Neural progenitor cell (in vitro differentiated cells): ENCODE results near the gene ZNF524. TPM values are rescaled to one million over a fixed set of nuclear protein-coding genes. Genes with fewer than 3 reads are reported as not detected.

Experiments used
- DNase-seq: peaks from one replicate; pipeline ENCODE4 v3.0.0-alpha.2; 2016; ENCODE audit warnings: low spot score
- H2AFZ ChIP-seq: fragments of 200-600 bp; sonication (generic); replicated peaks from 2 replicates; pipeline ENCODE4 v1.6.1; 2016; ENCODE audit warnings: antibody characterized with exemption
- H3F3A ChIP-seq: fragments of 200-600 bp; sonication (generic); 2 replicates; pipeline ENCODE4 v1.6.1; 2016; ENCODE audit warnings: antibody characterized with exemption, low read depth
- H3K27ac ChIP-seq: fragments of 200-600 bp; sonication (generic); 2 replicates; pipeline ENCODE4 v1.5.1; 2016; ENCODE audit warnings: mild to moderate bottlenecking
- H3K27me3 ChIP-seq: fragments of 200-600 bp; sonication (generic); 2 replicates; pipeline ENCODE4 v1.6.1; 2016; ENCODE audit warnings: mild to moderate bottlenecking, moderate library complexity
- H3K36me3 ChIP-seq: fragments of 200-600 bp; sonication (generic); 2 replicates; pipeline ENCODE4 v1.5.1; 2016
- H3K4me1 ChIP-seq: fragments of 200-600 bp; sonication (generic); 2 replicates; pipeline ENCODE4 v1.6.1; 2016; ENCODE audit warnings: mixed run types
- H3K4me2 ChIP-seq: fragments of 200-600 bp; sonication (generic); 2 replicates; pipeline ENCODE4 v1.6.1; 2016
- H3K4me3 ChIP-seq: fragments of 200-600 bp; sonication (generic); 2 replicates; pipeline ENCODE4 v1.5.1; 2016
- H3K79me2 ChIP-seq: fragments of 200-600 bp; sonication (generic); 2 replicates; pipeline ENCODE4 v1.6.1; 2016; ENCODE audit warnings: low read depth
- H3K9ac ChIP-seq: fragments of 200-600 bp; sonication (generic); 2 replicates; pipeline ENCODE4 v1.6.1; 2016
- H3K9me3 ChIP-seq: fragments of 200-600 bp; sonication (generic); 2 replicates; pipeline ENCODE4 v1.5.1; 2016; ENCODE audit warnings: low read depth
- H4K20me1 ChIP-seq: fragments of 200-600 bp; sonication (generic); 2 replicates; pipeline ENCODE4 v1.6.1; 2016; ENCODE audit warnings: low read depth
- H3K27ac Mint-ChIP-seq: 3 replicates; pipeline ENCODE4 v1.8.0; 2021; ENCODE audit warnings: mixed read lengths
- H3K27me3 Mint-ChIP-seq: 2 replicates; pipeline ENCODE4 v1.8.0; 2022; ENCODE audit warnings: low read depth, mild to moderate bottlenecking, inconsistent platforms, moderate library complexity, mixed read lengths; ENCODE audit not compliant: insufficient read depth
- H3K36me3 Mint-ChIP-seq: 3 replicates; pipeline ENCODE4 v1.8.0; 2021; ENCODE audit warnings: mixed read lengths
- H3K4me1 Mint-ChIP-seq: 3 replicates; pipeline ENCODE4 v1.8.0; 2021; ENCODE audit warnings: mixed read lengths
- H3K4me3 Mint-ChIP-seq: 3 replicates; pipeline ENCODE4 v1.8.0; 2021; ENCODE audit warnings: mild to moderate bottlenecking, moderate library complexity, mixed read lengths
- H3K9me3 Mint-ChIP-seq: 3 replicates; pipeline ENCODE4 v1.8.0; 2020; ENCODE audit warnings: mixed read lengths
- EZH2 ChIP-seq: fragments of 200-600 bp; sonication (generic); IDR thresholded peaks from 2 replicates; pipeline ENCODE4 v1.6.1; 2017; ENCODE audit warnings: antibody characterized with exemption, mild to moderate bottlenecking, moderate library complexity
- EZH2phosphoT487 ChIP-seq: fragments of 200-600 bp; sonication (generic); IDR thresholded peaks from 2 replicates; pipeline ENCODE4 v1.6.1; 2017; ENCODE audit warnings: antibody characterized with exemption
- total RNA-seq: library from RNA; depleted of rRNA; stranded (reverse); fragments of >200 nt; gene quantifications from 2 replicates; pipeline ENCODE4 v1.2.3, GENCODE V29; 2015; ENCODE audit warnings: low replicate concordance
- TF ChIP-seq, protein P1 (sequence below): fragments of 200-600 bp; sonication (generic); IDR thresholded peaks from 2 replicates; pipeline ENCODE4 v1.5.1; 2017; ENCODE audit warnings: antibody characterized with exemption, mild to moderate bottlenecking

Gene ZNF524
- total RNA-seq, 1 donor from 2014 or later: 3.2 TPM

DNA sequence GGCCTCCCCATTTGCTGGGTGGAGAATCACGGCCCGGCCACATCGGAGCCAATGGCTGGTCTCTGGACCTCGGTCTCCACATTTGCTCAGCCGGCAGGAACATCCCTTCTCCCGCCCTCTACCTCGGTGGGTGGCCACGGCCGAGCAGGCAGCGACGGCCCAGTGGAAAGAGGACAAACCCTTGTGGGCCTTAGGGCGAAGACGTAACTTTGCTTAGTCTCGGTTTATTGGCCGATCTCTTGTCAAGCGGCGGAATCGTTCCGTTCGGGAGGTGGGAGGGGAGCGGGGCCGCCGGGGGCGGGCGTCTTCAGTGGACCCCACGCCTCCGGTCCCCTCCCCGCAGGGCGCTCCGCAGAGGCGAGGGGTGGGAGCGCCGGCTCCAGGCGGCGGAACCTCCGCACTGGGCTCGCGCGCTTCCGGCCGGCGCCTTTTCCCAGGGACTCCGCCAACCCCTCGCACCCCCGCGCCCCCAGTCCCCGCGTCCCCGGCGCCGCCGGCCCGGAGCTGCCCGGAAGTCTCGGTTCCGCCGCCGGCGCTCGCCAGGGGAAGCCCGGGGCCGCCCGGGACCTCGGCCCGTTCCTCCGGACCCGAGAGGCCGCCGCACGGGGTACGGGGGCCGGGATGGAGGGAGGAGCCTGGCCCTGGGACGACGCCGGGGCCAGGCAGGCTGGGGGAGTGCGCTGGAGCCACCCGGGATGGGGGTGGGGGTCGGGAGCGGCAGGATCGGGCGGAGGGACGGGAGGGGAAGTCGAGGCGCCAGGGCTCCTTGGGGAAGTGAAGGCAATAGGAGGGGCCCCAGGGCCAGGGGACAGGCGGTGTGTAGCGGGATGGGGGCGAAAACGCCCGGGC, 40.7 kb downstream of the ZNF524 start, which contains the start of gene ZNF580:
ZNF580 (plus strand) TSS at position 426 of the 849 bp plus-strand sequence. CDS start 1,507 bp downstream, outside the sequence.
- peaks cover 23% of the 10 kb centered on the region for H3K4me1 ChIP-seq
- Mint-ChIP-seq H3K27me3 (peaks cover 29% of the 10 kb centered on the region), H3K27ac (peak within 1 kb of the TSS; percentile 94), H3K4me1 (peaks cover 45% of the 10 kb centered on the region), H3K4me3 (peak within 1 kb of the TSS; percentile 92), H3K9me3 (no peaks in the 10 kb centered on the region), H3K36me3 (peaks cover 15% of the 10 kb centered on the region)
- no peaks in the 10 kb centered on the region for H3K27me3 ChIP-seq
- H3K9ac ChIP-seq: peak within 1 kb of the TSS; percentile 73
- H3K4me3 ChIP-seq: peak within 1 kb of the TSS; percentile 80
- peak within 1 kb of the TSS; percentile 85 for H3K27ac ChIP-seq
- H3F3A ChIP-seq: peaks cover 44% of the 10 kb centered on the region
- peak within 1 kb of the TSS; percentile 57 for H2AFZ ChIP-seq
- no peaks in the 10 kb centered on the region for H3K36me3 ChIP-seq
- H3K79me2 ChIP-seq: peaks cover 92% of the 10 kb centered on the region
- DNase-seq: peak; percentile 78
- H3K9me3 ChIP-seq: no peaks in the 10 kb centered on the region
- peaks cover 13% of the 10 kb centered on the region for H4K20me1 ChIP-seq
- H3K4me2 ChIP-seq: peak within 1 kb of the TSS; percentile 99
- TF ChIP-seq, protein P1, sequence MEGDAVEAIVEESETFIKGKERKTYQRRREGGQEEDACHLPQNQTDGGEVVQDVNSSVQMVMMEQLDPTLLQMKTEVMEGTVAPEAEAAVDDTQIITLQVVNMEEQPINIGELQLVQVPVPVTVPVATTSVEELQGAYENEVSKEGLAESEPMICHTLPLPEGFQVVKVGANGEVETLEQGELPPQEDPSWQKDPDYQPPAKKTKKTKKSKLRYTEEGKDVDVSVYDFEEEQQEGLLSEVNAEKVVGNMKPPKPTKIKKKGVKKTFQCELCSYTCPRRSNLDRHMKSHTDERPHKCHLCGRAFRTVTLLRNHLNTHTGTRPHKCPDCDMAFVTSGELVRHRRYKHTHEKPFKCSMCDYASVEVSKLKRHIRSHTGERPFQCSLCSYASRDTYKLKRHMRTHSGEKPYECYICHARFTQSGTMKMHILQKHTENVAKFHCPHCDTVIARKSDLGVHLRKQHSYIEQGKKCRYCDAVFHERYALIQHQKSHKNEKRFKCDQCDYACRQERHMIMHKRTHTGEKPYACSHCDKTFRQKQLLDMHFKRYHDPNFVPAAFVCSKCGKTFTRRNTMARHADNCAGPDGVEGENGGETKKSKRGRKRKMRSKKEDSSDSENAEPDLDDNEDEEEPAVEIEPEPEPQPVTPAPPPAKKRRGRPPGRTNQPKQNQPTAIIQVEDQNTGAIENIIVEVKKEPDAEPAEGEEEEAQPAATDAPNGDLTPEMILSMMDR: no peak
- no peak for TF ChIP-seq EZH2
- TF ChIP-seq EZH2phosphoT487: no peak

DNA sequence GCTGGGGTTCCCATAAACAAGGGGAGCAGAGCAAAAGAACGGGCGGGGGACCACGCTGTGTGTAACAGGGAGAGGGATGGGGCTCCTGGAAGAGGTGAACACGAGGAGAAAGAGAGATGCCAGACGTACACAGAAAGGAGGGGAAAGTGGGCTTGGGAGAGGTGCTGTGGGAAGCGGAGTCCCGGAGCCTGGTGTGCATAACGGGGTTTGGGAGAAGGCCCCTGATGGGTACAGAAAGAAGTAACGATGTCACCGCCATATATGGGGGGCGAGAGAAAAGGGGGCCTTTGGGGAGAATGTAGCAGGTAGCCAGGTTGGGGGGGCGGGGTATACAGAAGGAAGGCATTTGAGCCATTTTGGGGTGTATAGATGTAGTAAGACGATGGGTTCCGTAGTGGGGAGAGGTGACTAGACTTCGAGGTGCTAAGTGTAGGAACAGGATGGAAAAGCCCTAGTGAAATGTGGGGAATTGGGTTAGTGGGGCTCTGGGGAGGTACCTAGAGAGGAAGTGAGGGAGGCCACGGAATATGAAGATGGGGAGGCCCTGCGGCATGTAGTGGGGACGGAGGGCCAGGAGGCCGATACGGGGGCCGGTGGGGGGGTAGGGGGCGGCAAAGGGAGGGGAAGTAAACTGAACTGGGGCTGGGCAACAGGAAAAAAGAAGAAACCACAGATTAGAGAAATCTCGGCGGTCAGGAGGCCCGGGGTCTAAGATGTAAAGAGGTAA, 41.5 kb downstream of the ZNF524 start:
- no peaks in the 10 kb centered on the region for H3K27me3 ChIP-seq
- TF ChIP-seq EZH2phosphoT487 (no peak), EZH2 (no peak)
- TF ChIP-seq, protein P1: no peak
- peaks cover 25% of the 10 kb centered on the region for H3K27me3 Mint-ChIP-seq

DNA sequence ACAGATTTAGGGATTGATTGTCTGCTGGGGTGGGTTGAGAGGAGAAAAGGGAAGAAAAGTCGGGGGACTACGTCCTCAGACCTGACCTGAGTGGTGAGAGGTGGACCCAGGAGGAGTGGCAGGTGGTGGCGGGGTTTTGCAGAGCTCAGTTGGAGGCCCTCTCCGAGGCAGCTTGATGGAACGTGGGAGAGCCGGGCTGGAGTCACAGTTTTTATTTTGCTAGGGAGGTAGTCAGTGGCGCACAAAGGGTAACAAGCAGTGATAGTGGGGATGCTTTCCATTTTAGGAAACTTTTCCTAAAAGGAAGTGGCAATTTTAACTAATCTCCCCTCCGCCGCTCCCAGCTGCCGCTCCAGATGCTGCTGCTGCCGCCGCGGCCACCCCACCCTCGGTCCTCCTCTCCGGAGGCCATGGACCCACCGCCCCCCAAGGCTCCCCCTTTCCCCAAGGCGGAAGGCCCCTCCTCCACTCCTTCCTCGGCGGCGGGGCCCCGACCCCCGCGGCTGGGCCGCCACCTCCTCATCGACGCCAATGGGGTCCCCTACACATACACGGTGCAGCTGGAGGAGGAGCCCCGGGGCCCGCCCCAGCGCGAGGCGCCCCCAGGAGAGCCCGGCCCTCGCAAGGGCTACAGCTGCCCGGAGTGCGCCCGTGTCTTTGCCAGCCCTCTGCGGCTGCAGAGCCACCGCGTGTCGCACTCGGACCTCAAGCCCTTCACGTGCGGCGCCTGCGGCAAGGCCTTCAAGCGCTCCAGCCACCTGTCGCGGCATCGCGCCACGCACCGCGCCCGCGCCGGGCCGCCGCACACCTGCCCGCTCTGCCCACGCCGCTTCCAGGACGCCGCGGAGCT, 42.3 kb downstream of the ZNF524 start:
- Histone ChIP-seq H3K27ac (no peak overlapping the region), H3K79me2 (peaks cover 90% of the 10 kb centered on the region), H3K4me3 (peak overlapping the region; percentile 80), H3F3A (peaks cover 53% of the 10 kb centered on the region), H3K9me3 (no peaks in the 10 kb centered on the region), H3K9ac (peak overlapping the region; percentile 73), H3K36me3 (no peaks in the 10 kb centered on the region), H3K4me2 (peak overlapping the region; percentile 99), H3K4me1 (peaks cover 26% of the 10 kb centered on the region), H2AFZ (no peak overlapping the region), H4K20me1 (peaks cover 4% of the 10 kb centered on the region), H3K27me3 (no peaks in the 10 kb centered on the region)
- DNase-seq: peak; percentile 57
- TF ChIP-seq, protein P1: no peak
- TF ChIP-seq EZH2phosphoT487: no peak
- no peak for TF ChIP-seq EZH2
- peak overlapping the region; percentile 96 for H3K4me3 Mint-ChIP-seq
- peak overlapping the region; percentile 12 for H3K27ac Mint-ChIP-seq
- H3K4me1 Mint-ChIP-seq: peaks cover 42% of the 10 kb centered on the region
- H3K36me3 Mint-ChIP-seq: peaks cover 18% of the 10 kb centered on the region
- no peaks in the 10 kb centered on the region for H3K9me3 Mint-ChIP-seq
- H3K27me3 Mint-ChIP-seq: peaks cover 25% of the 10 kb centered on the region

More for the DNA sequence above, 41.5 kb downstream of the ZNF524 start:
- Histone ChIP-seq H3K4me1 (peaks cover 19% of the 10 kb centered on the region), H3K4me2 (peak overlapping the region; percentile 99), H3K79me2 (peaks cover 89% of the 10 kb centered on the region), H3K27ac (peak overlapping the region; percentile 85), H3K9ac (peak overlapping the region; percentile 73), H4K20me1 (peaks cover 5% of the 10 kb centered on the region), H3K9me3 (no peaks in the 10 kb centered on the region), H3K4me3 (peak overlapping the region; percentile 80), H2AFZ (peak overlapping the region; percentile 57), H3K36me3 (no peaks in the 10 kb centered on the region), H3F3A (peaks cover 45% of the 10 kb centered on the region)
- Mint-ChIP-seq H3K4me1 (peaks cover 37% of the 10 kb centered on the region), H3K36me3 (peaks cover 15% of the 10 kb centered on the region), H3K4me3 (peak overlapping the region; percentile 90), H3K27ac (peak overlapping the region; percentile 39), H3K9me3 (no peaks in the 10 kb centered on the region)
- DNase-seq: peak; percentile 64
